HCT116 (cell line): ENCODE data around the gene BACH1.

ENCODE experiments used
- CEBPB ChIP-seq: IDR thresholded peaks from 2 replicates; pipeline ENCODE4 v1.6.1; 2012; ENCODE audit warnings: low read depth
- CTCF ChIP-seq, 3 experiments: fragments of 200-600 bp in 1 of 3; sonication (generic) in 1 of 3; IDR thresholded peaks in 2 of 3; conservative IDR thresholded peaks in 1 of 3; 2 replicates each; pipeline ENCODE4 v1.5.1; 2012 to 2017; ENCODE audit warnings: low read depth in 2 of 3, low read length in 2 of 3, antibody characterized with exemption in 1 of 3, borderline replicate concordance in 1 of 3, control low read depth in 1 of 3, mild to moderate bottlenecking in 1 of 3, mixed read lengths in 1 of 3, mixed run types in 1 of 3, moderate library complexity in 1 of 3; ENCODE audit not compliant: insufficient read depth in 1 of 3
- REST ChIP-seq: IDR thresholded peaks from 2 replicates; pipeline ENCODE4 v1.6.1; 2012; ENCODE audit warnings: low read depth
- SIN3A ChIP-seq: IDR thresholded peaks from 2 replicates; pipeline ENCODE4 v1.6.1; 2012; ENCODE audit warnings: low read depth

- TF ChIP-seq CEBPB (no peak), REST (no peak), CTCF (IDR thresholded peaks at IDR 0.05 in 2 of 3, conservative IDR thresholded peaks at IDR 0.05 in 1 of 3; ENCODE audit: borderline replicate concordance in 1 of 3, insufficient read depth in 1 of 3, low read depth in 2 of 3, low read length in 2 of 3) (no peak), SIN3A (no peak)
These were observed 67.8 kb downstream of the BACH1 start for GRCh38 chr21:29366532-29366931.
